ENCODE measurements around the gene MINK1.
"Not testable (repeated sequence)": the region's sequence is repeated elsewhere in the genome, so short reads cannot be mapped to it uniquely, and the experiment has no call there.

The MINK1 gene

GRCh38 chr17:4812690-4813089 is 20.4 kb upstream of the MINK1 start:
- DNase-seq = no peak

DNA sequence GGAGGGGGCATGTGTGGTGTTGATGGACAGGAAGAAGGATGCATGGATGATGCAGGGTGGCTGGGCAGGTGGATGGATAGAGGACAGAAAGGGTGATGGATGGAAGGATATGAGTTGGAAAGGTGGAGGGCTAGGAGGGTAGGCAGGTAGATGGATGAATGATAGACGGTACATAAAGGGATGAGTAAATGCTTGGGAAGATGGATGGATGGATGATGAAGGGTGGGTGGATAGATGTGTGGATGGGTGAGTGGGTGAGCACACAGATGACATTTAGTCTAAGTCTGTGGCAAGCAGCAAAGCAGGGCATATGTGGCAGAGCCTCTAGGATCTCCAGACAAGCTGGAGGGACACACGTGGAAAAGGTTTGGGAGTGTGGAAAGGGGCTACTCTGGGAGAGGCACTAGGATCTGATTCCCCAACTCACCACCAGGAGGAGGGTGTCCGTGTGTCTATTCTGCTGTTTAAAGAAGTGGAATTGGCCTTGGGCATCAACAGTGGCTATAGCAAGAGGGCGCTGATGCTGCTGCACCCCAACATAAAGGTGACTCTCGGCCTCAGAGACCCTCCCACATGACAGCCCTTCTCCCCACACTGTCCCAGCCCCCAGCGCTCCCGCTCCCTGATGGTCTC is 18.0 kb upstream of the MINK1 start:
- no peak for DNase-seq

DNA sequence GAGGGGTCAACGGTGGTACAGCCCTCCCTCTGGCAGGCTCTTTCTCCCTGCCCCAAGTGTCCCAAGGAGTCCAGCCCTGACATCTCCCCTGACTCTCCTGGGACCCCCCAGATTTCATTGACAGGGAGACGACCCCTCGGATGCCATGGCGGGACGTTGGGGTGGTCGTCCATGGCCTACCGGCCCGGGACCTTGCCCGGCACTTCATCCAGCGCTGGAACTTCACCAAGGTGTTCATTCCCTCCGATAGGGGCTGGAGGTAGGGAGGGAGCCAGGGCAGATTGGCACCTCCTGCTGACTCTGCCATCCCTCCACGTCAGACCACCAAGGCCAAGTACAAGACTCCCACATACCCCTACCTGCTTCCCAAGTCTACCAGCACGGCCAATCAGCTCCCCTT is 16.3 kb upstream of the MINK1 start:
- DNase-seq = no peak

GRCh38 chr17:4818276-4818675 is 14.9 kb upstream of the MINK1 start:
- no peak for DNase-seq

- no peak for DNase-seq
These were observed 10.3 kb upstream of the MINK1 start for GRCh38 chr17:4822835-4823234.

- DNase-seq = no peak
These were observed 9.6 kb upstream of the MINK1 start for GRCh38 chr17:4823373-4824089.

DNA sequence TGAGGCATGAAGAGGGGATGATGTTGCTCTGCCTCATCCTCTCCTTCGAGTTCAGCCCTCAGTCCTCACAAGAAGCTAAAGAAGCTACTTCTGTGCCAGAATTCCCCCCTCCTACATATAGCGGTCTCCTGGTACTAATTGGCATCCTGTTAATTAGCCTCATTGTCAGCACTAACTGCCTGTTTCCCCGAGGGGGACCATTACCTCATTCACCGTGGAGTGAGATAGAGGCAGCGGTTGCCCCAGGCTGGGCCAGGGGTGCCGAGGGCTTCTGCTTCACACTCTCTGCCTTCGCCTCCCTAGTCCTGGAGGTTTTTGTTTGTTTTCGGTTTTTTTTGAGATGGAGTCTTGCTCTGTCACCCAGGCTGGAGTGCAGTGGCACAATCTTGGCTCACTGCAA is 5.7 kb upstream of the MINK1 start:
- DNase-seq = no peak

- not testable (repeated sequence) for DNase-seq
These were observed 337 bp upstream of the MINK1 start for GRCh38 chr17:4832829-4833177.

- DNase-seq = peak in 1 of 5 experiments; percentile 26
These were observed 971 bp downstream of the MINK1 start for GRCh38 chr17:4833941-4834680.

- no peak for DNase-seq
These were observed 1.5 kb downstream of the MINK1 start for GRCh38 chr17:4834681-4835020.

DNA sequence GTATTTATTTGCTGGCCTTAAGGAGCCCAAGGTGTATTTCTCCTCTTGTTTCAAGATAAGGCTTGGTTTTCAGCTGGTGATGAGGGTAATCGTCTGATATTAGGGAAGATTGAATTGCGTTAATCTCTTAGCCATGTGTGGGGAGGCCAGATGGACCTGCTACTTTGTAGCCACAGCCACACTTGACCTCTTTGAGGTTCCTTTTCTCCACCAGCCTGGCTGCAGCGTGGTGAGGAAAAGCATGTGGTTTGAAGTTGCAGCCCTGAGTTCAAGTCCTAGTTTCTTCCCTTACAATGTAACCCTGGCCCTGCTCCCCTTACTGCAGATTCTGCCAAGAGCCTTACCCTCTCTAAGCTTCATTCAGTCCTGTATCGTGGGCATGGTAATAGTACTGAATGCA is 3.1 kb downstream of the MINK1 start:
- no peak for DNase-seq

GRCh38 chr17:4837471-4838308 is 4.5 kb downstream of the MINK1 start:
- no peak for DNase-seq

DNA sequence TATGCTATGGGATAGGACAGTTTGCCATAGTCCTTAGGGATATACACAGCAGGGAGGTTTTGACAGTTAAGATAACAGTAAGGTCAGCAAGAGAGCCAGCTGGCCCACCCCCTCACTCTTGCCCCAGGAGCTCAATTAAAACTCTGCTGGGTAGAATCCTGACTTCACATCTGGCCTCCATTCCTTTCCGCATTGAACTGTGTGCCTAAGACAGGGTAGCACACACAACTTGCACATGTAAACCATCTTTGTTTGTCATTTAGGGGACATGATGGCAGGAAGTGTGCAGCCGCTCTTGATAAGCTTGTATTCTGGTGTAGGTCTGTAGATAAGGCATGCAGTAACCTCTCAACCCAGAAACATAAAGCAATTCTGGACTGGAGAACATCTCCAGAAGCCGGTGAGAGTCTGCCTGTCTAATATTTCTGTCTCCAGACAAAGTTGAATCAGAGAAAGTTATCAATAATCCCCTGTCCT is 5.2 kb downstream of the MINK1 start:
- DNase-seq = no peak

GRCh38 chr17:4839221-4839620 is 6.1 kb downstream of the MINK1 start:
- no peak for DNase-seq

- DNase-seq = no peak
These were observed 7.1 kb downstream of the MINK1 start for GRCh38 chr17:4839965-4840892.

- no peak for DNase-seq
These were observed 7.7 kb downstream of the MINK1 start for GRCh38 chr17:4840893-4841242.

GRCh38 chr17:4842376-4842775 is 9.2 kb downstream of the MINK1 start:
- no peak for DNase-seq

GRCh38 chr17:4843321-4844000 is 10.3 kb downstream of the MINK1 start:
- no peak for DNase-seq

DNA sequence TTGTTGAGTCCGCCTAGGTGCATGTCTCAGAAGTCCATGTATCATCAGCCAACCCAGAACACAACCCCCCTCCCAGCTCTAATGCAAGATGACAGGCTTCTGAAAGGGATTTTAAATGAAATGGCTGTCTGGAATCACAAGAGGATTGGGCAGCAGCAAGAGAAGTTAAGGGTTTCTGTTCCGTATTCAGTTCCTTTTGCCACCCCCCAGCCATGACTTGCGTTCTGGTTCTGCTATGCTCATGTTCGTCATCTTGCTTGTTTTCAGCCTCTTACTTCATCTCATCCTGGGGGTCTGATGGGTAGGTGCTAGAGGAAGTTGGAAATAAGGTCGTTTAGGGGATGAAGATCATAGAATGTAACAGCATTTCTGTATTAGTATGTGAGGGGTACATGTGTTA is 12.0 kb downstream of the MINK1 start:
- DNase-seq = no peak

- DNase-seq = no peak
These were observed 13.7 kb downstream of the MINK1 start for GRCh38 chr17:4846635-4847390.
